Measurements from ENCODE around the gene TTC6. TPM values are rescaled to one million over a fixed set of nuclear protein-coding genes. Genes with fewer than 3 reads are reported as not detected.

Gene TTC6
- polyA plus RNA-seq, 12 donors: 0.14 to 0.47 (median 0.21) TPM; not detected in 7

GRCh38 chr14:37623971-37624370, 28.5 kb downstream of the TTC6 start:
- no peak for DNase-seq

GRCh38 chr14:37625597-37626595, 30.5 kb downstream of the TTC6 start:
- no peak for DNase-seq

GRCh38 chr14:37637341-37637740, 41.9 kb downstream of the TTC6 start:
- no peak for DNase-seq

GRCh38 chr14:37638599-37638998, 43.2 kb downstream of the TTC6 start:
- DNase-seq: no peak

GRCh38 chr14:37641117-37641516, 45.7 kb downstream of the TTC6 start:
- no peak for DNase-seq

- DNase-seq: no peak
Observed at GRCh38 chr14:37642125-37642524, 46.7 kb downstream of the TTC6 start.

GRCh38 chr14:37643701-37644100, 48.3 kb downstream of the TTC6 start:
- DNase-seq: no peak

Other genes with a start within 250 kb of the TTC6 start
- 10 to 100 TPM in 1 of 12 donors, under 1 TPM in 10, not detected in 1; 0.11 to 13.3 (median 0.17) TPM for gene FOXA1, start 380 bp upstream of the TTC6 start, polyA plus RNA-seq (ENCODE audit: insufficient read length in 12 of 12)